A549 treated with dexamethasone at 1 μM for 4 hours (cell line): ENCODE results near the gene DTD1. TPM values are rescaled to one million over a fixed set of nuclear protein-coding genes. Genes with fewer than 3 reads are reported as not detected.

Experiments
- total RNA-seq: library from RNA; stranded (reverse); fragments of 200-300 nt; extraction: Qiagen RNA extraction; gene quantifications from 5 replicates; pipeline ENCODE4 v1.2.3, GENCODE V29; 2022

Gene DTD1, protein sequence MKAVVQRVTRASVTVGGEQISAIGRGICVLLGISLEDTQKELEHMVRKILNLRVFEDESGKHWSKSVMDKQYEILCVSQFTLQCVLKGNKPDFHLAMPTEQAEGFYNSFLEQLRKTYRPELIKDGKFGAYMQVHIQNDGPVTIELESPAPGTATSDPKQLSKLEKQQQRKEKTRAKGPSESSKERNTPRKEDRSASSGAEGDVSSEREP
- 74.4 to 82.9 TPM (median 77.7 TPM) in 5 replicates for total RNA-seq

DNA sequence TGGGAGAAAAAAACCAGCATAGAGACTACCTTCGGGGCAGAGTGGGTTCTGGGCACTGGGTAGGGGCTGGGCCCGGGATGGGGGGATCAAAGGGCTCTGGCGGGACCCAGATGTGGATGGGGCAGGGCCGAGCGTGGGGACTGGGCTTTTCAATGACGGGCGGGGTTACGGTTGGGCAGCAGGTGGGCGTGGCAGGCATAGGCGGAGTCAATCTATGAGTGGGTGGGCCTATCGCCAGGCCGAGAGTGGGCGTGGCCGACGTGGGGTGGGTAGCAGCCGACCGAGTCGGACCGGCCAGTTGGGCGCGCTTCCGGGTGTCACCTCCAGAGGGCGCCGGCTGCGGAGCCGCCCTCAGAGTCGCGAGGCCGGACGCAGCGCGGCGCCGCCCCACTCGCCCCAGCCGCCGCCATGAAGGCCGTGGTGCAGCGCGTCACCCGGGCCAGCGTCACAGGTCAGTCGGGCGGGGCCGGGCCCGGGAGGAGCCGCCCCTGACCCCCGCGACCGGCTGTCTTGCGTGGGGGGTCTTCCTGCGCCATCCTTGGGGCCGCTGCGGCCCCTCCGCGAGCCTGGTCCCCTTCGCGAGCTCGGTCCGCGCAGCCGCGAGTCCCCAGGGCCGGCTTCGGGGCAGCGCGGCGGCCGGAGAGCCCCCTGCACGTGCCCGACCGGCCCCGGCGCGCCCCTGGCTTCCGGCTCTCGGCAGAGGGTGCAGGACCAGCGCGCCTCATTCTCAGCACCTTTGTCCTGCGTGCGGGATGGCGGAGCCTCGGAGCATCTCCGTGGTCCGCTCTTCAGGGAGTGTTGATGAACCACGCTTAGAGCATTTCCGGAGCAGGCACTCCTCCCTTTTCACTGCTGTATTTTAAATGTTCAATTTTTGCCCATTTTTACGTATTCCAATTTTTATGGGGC is at the start of gene DTD1:
TSS of gene DTD1 (plus strand) at position 390 of the 909 bp plus-strand sequence. CDS start at position 409, 19 bp downstream.

DNA sequence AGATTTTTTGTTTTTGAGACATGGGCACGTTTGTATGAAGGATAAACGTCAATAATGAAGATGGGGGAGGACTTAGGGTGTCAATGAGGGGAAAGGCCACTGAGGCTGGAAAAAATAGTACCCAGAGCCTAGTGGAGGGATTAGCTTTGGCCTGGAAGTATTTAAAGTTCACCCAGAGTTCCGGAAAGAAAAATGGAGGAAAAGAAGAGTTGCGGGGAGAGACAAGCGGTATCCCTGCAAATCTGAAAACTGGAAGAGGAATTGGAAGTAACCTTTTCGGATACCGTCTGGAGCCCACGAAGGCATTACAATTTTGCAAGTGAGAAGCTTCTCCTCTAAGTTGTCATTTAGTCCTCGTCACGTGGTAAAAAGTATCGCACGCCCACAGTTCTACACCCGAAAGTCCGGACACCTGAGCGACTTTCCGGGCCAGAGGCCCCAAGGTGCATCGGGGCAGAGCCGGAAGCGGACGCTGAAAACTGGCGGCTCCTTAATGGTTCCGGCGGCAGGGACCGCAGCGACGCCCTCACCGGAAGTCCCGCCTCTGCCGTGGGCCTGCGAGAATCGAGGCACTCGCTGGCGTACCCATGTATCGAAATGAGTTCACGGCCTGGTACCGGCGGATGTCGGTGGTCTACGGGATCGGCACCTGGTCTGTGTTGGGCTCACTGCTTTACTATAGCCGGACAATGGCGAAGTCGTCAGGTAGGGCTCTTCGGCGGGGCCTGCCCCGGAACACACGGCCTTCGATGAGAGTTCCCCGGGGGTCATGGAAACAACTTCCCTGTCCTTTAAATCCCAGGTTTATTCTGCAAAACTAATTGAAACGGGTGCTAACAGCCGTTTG is 20.7 kb upstream of the DTD1 start, which contains the start of gene SMIM26:
TSS of gene SMIM26 (plus strand) at position 541 of the 847 bp plus-strand sequence. CDS start at position 588, 47 bp downstream.

DNA sequence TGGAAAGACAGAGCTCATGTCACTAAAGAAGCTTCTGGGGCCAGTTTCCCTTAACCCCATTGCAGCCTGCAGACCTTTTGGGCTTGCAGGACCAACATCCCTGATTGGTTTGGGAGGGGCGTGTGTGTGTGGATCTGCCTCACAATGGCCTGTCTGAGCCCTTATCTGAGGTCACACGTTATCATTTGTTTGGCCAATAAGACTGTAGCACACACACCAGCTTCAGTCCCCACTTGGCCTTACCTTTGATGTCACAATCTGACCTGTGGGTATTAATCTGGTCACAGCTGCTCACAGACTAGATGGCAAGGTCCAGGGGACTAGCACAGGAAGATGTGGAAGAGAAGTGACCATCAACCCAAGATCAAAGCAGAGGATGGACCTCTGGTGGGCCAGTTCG is 225.6 kb downstream of the DTD1 start, which contains the start of gene SCP2D1:
TSS of gene SCP2D1 (plus strand) at position 301 of the 400 bp plus-strand sequence. CDS start at position 334, 33 bp downstream.

Other genes starting within 250 kb of the DTD1 start
- 2.0 to 2.8 TPM (median 2.6 TPM) in 5 replicates for gene DZANK1, start 121.0 kb upstream of the DTD1 start, total RNA-seq
- gene POLR3F, start 120.7 kb upstream of the DTD1 start, total RNA-seq: 14.0 to 24.8 TPM (median 15.4 TPM) in 5 replicates
- gene RBBP9, start 90.8 kb upstream of the DTD1 start, total RNA-seq: 10.6 to 15.9 TPM (median 15.0 TPM) in 5 replicates
- 50.9 to 60.7 TPM (median 57.6 TPM) in 5 replicates for gene SEC23B, start 80.1 kb upstream of the DTD1 start, total RNA-seq
- gene SMIM26, start 20.6 kb upstream of the DTD1 start, total RNA-seq: 115 to 166 TPM (median 117 TPM) in 5 replicates
- not detected in 5 replicates for gene SCP2D1, start 225.7 kb downstream of the DTD1 start, total RNA-seq